ENCODE results near the gene SYNE3.

DNA sequence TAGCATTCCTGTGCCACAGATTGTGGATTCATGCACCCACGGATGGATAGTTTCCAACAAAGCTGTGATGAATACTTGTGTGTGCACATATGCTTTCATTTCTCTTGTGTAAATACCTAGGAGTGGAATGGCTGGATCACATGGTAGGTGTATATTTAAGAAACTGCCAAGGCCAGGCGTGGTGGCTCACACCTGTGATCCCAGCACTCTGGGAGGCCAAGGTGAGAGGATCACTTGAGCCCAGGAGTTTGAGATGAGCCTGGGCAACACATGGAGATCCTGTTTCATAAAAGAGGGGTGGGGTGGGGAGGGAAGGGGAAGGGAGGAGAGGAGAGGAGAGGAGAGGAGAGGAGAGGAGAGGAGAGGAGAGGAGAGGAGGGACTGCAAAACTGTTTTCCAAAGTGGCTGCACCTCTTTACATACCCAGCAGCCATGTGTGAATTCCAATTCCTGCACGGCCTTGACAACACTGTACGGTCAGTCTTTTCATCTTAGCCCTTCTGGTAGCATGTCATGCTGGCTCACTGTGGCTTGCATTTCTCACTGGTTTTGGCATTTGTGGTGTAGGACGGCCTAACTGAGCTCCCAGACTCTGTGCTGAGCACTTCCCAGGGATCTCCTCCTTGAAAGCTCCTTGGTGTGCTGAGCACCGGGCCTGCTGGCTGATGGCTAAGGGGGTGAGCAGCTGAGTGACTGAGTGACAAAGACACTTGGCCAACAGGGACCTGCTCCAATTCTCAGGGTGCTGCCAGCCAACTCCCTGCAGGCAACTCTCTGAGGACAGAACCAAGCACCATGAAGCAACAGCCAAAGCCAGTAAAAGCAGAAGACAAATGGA lies 27.9 kb downstream of the SYNE3 start:
- TF ChIP-seq, protein P1, sequence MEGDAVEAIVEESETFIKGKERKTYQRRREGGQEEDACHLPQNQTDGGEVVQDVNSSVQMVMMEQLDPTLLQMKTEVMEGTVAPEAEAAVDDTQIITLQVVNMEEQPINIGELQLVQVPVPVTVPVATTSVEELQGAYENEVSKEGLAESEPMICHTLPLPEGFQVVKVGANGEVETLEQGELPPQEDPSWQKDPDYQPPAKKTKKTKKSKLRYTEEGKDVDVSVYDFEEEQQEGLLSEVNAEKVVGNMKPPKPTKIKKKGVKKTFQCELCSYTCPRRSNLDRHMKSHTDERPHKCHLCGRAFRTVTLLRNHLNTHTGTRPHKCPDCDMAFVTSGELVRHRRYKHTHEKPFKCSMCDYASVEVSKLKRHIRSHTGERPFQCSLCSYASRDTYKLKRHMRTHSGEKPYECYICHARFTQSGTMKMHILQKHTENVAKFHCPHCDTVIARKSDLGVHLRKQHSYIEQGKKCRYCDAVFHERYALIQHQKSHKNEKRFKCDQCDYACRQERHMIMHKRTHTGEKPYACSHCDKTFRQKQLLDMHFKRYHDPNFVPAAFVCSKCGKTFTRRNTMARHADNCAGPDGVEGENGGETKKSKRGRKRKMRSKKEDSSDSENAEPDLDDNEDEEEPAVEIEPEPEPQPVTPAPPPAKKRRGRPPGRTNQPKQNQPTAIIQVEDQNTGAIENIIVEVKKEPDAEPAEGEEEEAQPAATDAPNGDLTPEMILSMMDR (IDR thresholded peaks at IDR 0.05; ENCODE audit: low read length): no peak
- TF ChIP-seq EZH2 (IDR thresholded peaks at IDR 0.05; ENCODE audit: borderline replicate concordance, low read length): no peak

All from OCI-LY1 (cell line).